ENCODE data around the gene IQGAP3. TPM values are rescaled to one million over a fixed set of nuclear protein-coding genes. Genes with fewer than 3 reads are reported as not detected.

The IQGAP3 gene
- total RNA-seq, 4 donors from 2014 or later: 0.06 to 1.1 (median 0.50) TPM; not detected in 1

GRCh38 chr1:156543066-156543465 lies 29.3 kb downstream of the IQGAP3 start:
- Histone ChIP-seq H3K27ac (replicated peaks in 1 of 4) (no peak overlapping the region), H3K36me3 (no peaks in the 10 kb centered on the region), H3K4me3 (no peak overlapping the region), H3K4me1 (no peaks in the 10 kb centered on the region), H3K9me3 (no peaks in the 10 kb centered on the region), H3K27me3 (no peaks in the 10 kb centered on the region)
- 76% methylated on average over 1 of the region's 1 CpG for WGBS
- no peak for DNase-seq (ENCODE audit: extremely low spot score)
- TF ChIP-seq POLR2A (IDR thresholded peaks at IDR 0.05; ENCODE audit: low read depth) (no peak), EP300 (IDR thresholded peaks at IDR 0.05) (no peak), POLR2AphosphoS5 (IDR thresholded peaks at IDR 0.05) (no peak), CTCF (IDR thresholded peaks at IDR 0.05) (no peak)
- intact Hi-C loops (cut with DNase I): no loop called here

GRCh38 chr1:156540955-156541354 lies 31.4 kb downstream of the IQGAP3 start:
- no peaks in the 10 kb centered on the region for H3K36me3 ChIP-seq
- H3K4me3 ChIP-seq: no peak overlapping the region
- intact Hi-C loops (cut with DNase I): no loop called here
- H3K9me3 ChIP-seq: no peaks in the 10 kb centered on the region
- no peaks in the 10 kb centered on the region for H3K4me1 ChIP-seq
- TF ChIP-seq CTCF (IDR thresholded peaks at IDR 0.05): no peak
- no peak overlapping the region for H3K27ac ChIP-seq (replicated peaks in 1 of 4)
- 100% methylated on average over 1 of the region's 2 CpGs for WGBS
- DNase-seq (ENCODE audit: extremely low spot score): no peak
- H3K27me3 ChIP-seq: no peaks in the 10 kb centered on the region

GRCh38 chr1:156539818-156540355 lies 32.5 kb downstream of the IQGAP3 start:
- TF ChIP-seq CTCF (IDR thresholded peaks at IDR 0.05) (no peak), EP300 (IDR thresholded peaks at IDR 0.05) (no peak), POLR2AphosphoS5 (IDR thresholded peaks at IDR 0.05) (no peak)
- 92% methylated on average over 4 of the region's 4 CpGs for WGBS
- Histone ChIP-seq H3K36me3 (no peaks in the 10 kb centered on the region), H3K4me1 (no peaks in the 10 kb centered on the region), H3K9me3 (no peaks in the 10 kb centered on the region), H3K27ac (replicated peaks in 1 of 4) (no peak overlapping the region), H3K27me3 (no peaks in the 10 kb centered on the region), H3K4me3 (no peak overlapping the region)
- intact Hi-C loops (cut with DNase I): no loop called here
- DNase-seq (ENCODE audit: extremely low spot score): no peak

- intact Hi-C loops (cut with DNase I): no loop called here
- no peak for DNase-seq (ENCODE audit: extremely low spot score)
- Histone ChIP-seq H3K27me3 (no peaks in the 10 kb centered on the region), H3K9me3 (no peaks in the 10 kb centered on the region), H3K36me3 (no peaks in the 10 kb centered on the region), H3K4me3 (no peak overlapping the region), H3K27ac (replicated peaks in 1 of 4) (no peak overlapping the region), H3K4me1 (no peaks in the 10 kb centered on the region)
- 89% methylated on average over 9 of the region's 10 CpGs for WGBS
- TF ChIP-seq EP300 (IDR thresholded peaks at IDR 0.05) (no peak), CTCF (IDR thresholded peaks at IDR 0.05) (no peak), POLR2A (IDR thresholded peaks at IDR 0.05; ENCODE audit: low read depth) (no peak), POLR2AphosphoS5 (IDR thresholded peaks at IDR 0.05) (no peak)
Measured at GRCh38 chr1:156538711-156539440, 33.5 kb downstream of the IQGAP3 start.

- H3K9me3 ChIP-seq: no peaks in the 10 kb centered on the region
- DNase-seq (ENCODE audit: extremely low spot score): no peak
- no peak overlapping the region for H3K27ac ChIP-seq (replicated peaks in 1 of 4)
- H3K27me3 ChIP-seq: no peaks in the 10 kb centered on the region
- intact Hi-C loops (cut with DNase I): no loop called here
- WGBS: 97% methylated on average over 9 of the region's 9 CpGs
- no peak overlapping the region for H3K4me3 ChIP-seq
- no peaks in the 10 kb centered on the region for H3K4me1 ChIP-seq
- no peaks in the 10 kb centered on the region for H3K36me3 ChIP-seq
- TF ChIP-seq POLR2A (IDR thresholded peaks at IDR 0.05; ENCODE audit: low read depth) (no peak), POLR2AphosphoS5 (IDR thresholded peaks at IDR 0.05) (no peak), EP300 (IDR thresholded peaks at IDR 0.05) (no peak), CTCF (IDR thresholded peaks at IDR 0.05) (no peak)
Measured at GRCh38 chr1:156537027-156537426, 35.3 kb downstream of the IQGAP3 start.

Measured in esophagus muscularis mucosa (tissue), 4 donors.